OCI-LY7 (cell line): ENCODE results near the gene SP8. TPM values are rescaled to one million over a fixed set of nuclear protein-coding genes. Genes with fewer than 3 reads are reported as not detected.

Experiments
- BruUV-seq: library from RNA; stranded (reverse); fragments of 400-500 nt; replicated peaks from 2 replicates; lab custom pipeline; 2021; lab: Mats Ljungman, UMichigan
- CTCF ChIA-PET: fragments of 300-600 bp; sonication (Branson Sonifier 250); formaldehyde crosslinking; loops from one replicate; lab custom pipeline; 2022; ENCODE audit warnings: antibody characterized with exemption; ENCODE audit not compliant: unreplicated experiment; lab: Charles Lee
- POLR2A ChIA-PET: fragments of 300-600 bp; sonication (Branson Sonifier 250); formaldehyde crosslinking; loops from one replicate; lab custom pipeline; 2022; ENCODE audit warnings: antibody characterized with exemption; lab: Charles Lee
- DNase-seq: peaks from one replicate; pipeline ENCODE4 v3.0.0-alpha.2; 2015; ENCODE audit warnings: low spot score
- H2AFZ ChIP-seq: fragments of 200-600 bp; sonication (generic), shearing (Covaris generic); 2 replicates; pipeline ENCODE4 v1.6.1; 2014; ENCODE audit warnings: mild to moderate bottlenecking, antibody characterized with exemption, low read length, moderate library complexity
- H3K27ac ChIP-seq: fragments of 200-600 bp; sonication (generic); 2 replicates; pipeline ENCODE4 v1.5.1; 2014; ENCODE audit warnings: mixed run types, low read depth, mild to moderate bottlenecking, moderate library complexity, low read length, inconsistent platforms; ENCODE audit not compliant: poor library complexity, severe bottlenecking
- H3K36me3 ChIP-seq: fragments of 200-600 bp; sonication (generic); 2 replicates; pipeline ENCODE4 v1.6.1; 2014; ENCODE audit warnings: mild to moderate bottlenecking, antibody characterized with exemption, low read length, moderate library complexity, mixed read lengths; ENCODE audit not compliant: insufficient read depth
- H3K4me1 ChIP-seq: fragments of 200-600 bp; sonication (generic); 2 replicates; pipeline ENCODE4 v1.5.1; 2014; ENCODE audit warnings: mild to moderate bottlenecking, low read length; ENCODE audit not compliant: insufficient read depth, poor library complexity, severe bottlenecking
- H3K4me2 ChIP-seq: fragments of 200-600 bp; sonication (generic); 2 replicates; pipeline ENCODE4 v1.6.1; 2014; ENCODE audit warnings: mild to moderate bottlenecking, low read length
- H3K4me3 ChIP-seq: fragments of 200-600 bp; sonication (generic); 2 replicates; pipeline ENCODE4 v1.5.1; 2014; ENCODE audit warnings: mild to moderate bottlenecking, low read depth, low read length; ENCODE audit not compliant: poor library complexity, severe bottlenecking
- H3K79me2 ChIP-seq: fragments of 200-600 bp; sonication (generic); 2 replicates; pipeline ENCODE4 v1.6.1; 2016; ENCODE audit warnings: low read depth, mild to moderate bottlenecking, low read length, moderate library complexity, mixed read lengths; ENCODE audit not compliant: insufficient read depth
- H3K9me2 ChIP-seq: fragments of 200-600 bp; sonication (generic); 2 replicates; pipeline ENCODE4 v1.6.1; 2016; ENCODE audit warnings: mild to moderate bottlenecking, low read length, mixed read lengths; ENCODE audit not compliant: insufficient read depth
- H3K9me3 ChIP-seq: fragments of 200-600 bp; sonication (generic); 2 replicates; pipeline ENCODE4 v1.6.1; 2014; ENCODE audit warnings: mild to moderate bottlenecking, mixed run types, low read length, mixed read lengths
- H4K20me1 ChIP-seq: fragments of 200-600 bp; sonication (generic); 2 replicates; pipeline ENCODE4 v1.6.1; 2014; ENCODE audit warnings: mild to moderate bottlenecking, antibody characterized with exemption, low read length, moderate library complexity, mixed read lengths; ENCODE audit not compliant: insufficient read depth
- EZH2phosphoT487 ChIP-seq: fragments of 200-600 bp; sonication (generic); IDR thresholded peaks from 2 replicates; pipeline ENCODE4 v1.6.1; 2018; ENCODE audit warnings: low read depth, borderline replicate concordance, mild to moderate bottlenecking, mixed run types, antibody characterized with exemption, low read length, moderate library complexity, mixed read lengths
- intact Hi-C: fragments of 100-400 bp; cut with micrococcal nuclease; formaldehyde crosslinking; loops from one replicate; pipeline ENCODE4 v1.10.0; 2022; ENCODE audit not compliant: unreplicated experiment
- total RNA-seq, 2 experiments: library from RNA; depleted of rRNA in 1 of 2; stranded (reverse); fragments of >200 nt in 1 of 2; shearing (Covaris generic) in 1 of 2; gene quantifications; 2 replicates each; pipeline ENCODE4 v1.2.3, GENCODE V29; 2014 to 2022
- TF ChIP-seq, protein P1 (sequence below): fragments of 200-600 bp; sonication (generic); conservative IDR thresholded peaks from 2 replicates; pipeline ENCODE4 v1.5.1; 2014; ENCODE audit warnings: mild to moderate bottlenecking, antibody characterized with exemption, low read length, moderate library complexity, mixed read lengths

Gene SP8
- total RNA-seq, 2 experiments from 2014 or later, result not detected

DNA sequence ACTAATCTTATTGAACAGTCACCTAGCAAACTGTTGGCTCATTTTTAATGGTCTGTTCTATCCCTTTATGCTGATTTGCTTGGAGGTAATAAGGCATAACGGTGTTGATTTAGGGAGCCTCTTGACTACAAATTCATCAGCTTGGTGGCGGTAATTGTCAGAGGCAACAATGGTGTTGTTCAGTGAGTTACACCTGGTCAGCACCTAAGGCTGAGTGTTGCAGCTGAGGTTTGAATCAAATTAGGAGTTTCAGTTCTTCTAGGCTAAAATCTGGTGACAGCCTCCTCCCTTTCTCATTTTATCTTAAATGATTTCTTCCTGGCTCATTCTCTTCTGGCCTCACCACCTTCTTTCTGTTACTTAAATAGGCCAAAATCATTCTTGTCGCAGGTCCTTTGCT lies 42.3 kb upstream of the SP8 start:
- no TSS peak for BruUV-seq
- TF ChIP-seq, protein P1, sequence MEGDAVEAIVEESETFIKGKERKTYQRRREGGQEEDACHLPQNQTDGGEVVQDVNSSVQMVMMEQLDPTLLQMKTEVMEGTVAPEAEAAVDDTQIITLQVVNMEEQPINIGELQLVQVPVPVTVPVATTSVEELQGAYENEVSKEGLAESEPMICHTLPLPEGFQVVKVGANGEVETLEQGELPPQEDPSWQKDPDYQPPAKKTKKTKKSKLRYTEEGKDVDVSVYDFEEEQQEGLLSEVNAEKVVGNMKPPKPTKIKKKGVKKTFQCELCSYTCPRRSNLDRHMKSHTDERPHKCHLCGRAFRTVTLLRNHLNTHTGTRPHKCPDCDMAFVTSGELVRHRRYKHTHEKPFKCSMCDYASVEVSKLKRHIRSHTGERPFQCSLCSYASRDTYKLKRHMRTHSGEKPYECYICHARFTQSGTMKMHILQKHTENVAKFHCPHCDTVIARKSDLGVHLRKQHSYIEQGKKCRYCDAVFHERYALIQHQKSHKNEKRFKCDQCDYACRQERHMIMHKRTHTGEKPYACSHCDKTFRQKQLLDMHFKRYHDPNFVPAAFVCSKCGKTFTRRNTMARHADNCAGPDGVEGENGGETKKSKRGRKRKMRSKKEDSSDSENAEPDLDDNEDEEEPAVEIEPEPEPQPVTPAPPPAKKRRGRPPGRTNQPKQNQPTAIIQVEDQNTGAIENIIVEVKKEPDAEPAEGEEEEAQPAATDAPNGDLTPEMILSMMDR, result no peak
- TF ChIP-seq EZH2phosphoT487, result no peak
- Histone ChIP-seq H4K20me1 (no peaks in the 10 kb centered on the region), H3K9me2 (no peaks in the 10 kb centered on the region), H3K4me3 (no peak overlapping the region), H3K79me2 (no peaks in the 10 kb centered on the region), H3K9me3 (no peaks in the 10 kb centered on the region), H2AFZ (no peak overlapping the region), H3K36me3 (no peaks in the 10 kb centered on the region), H3K4me2 (no peak overlapping the region), H3K27ac (no peak overlapping the region), H3K4me1 (no peaks in the 10 kb centered on the region)
- peak; percentile 36 for DNase-seq
- intact Hi-C loops, result no loop called here
- ChIA-PET CTCF (no interaction called here), POLR2A (interaction anchor here (0.6 to 0.7 kb wide), 2 partner anchors 606 to 1371 kb away, joined by 3 to 5 read pairs; no protein-coding TSS in a partner anchor)

DNA sequence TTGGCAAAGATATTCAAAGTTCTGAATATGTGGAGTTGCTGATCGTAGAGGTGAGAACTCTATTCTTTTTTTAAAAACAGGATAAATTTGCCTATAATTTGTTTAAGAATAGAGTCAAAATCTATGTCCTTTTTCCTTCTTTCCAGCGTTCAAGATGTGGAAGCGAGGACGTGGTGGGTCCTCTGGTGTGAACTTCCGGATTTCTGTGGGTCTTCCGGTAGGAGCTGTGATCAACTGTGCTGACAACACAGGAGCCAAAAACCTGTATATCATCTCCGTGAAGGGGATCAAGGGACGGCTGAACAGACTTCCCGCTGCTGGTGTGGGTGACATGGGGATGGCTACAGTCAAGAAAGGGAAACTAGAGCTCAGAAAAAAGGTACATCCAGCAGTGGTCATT lies 40.5 kb upstream of the SP8 start:
- BruUV-seq, result no TSS peak
- H2AFZ ChIP-seq, result no peak overlapping the region

GRCh38 chr7:20826243-20826642 lies 39.6 kb upstream of the SP8 start:
- no peaks in the 10 kb centered on the region for H4K20me1 ChIP-seq
- TF ChIP-seq, protein P1, result no peak
- no peak for TF ChIP-seq EZH2phosphoT487
- H3K4me1 ChIP-seq, result no peaks in the 10 kb centered on the region
- H2AFZ ChIP-seq, result no peak overlapping the region
- no peaks in the 10 kb centered on the region for H3K36me3 ChIP-seq
- no peaks in the 10 kb centered on the region for H3K79me2 ChIP-seq
- no TSS peak for BruUV-seq
- H3K9me3 ChIP-seq, result no peaks in the 10 kb centered on the region
- POLR2A ChIA-PET, result no interaction called here
- CTCF ChIA-PET, result no interaction called here
- no peaks in the 10 kb centered on the region for H3K9me2 ChIP-seq
- no peak overlapping the region for H3K4me2 ChIP-seq
- no peak overlapping the region for H3K27ac ChIP-seq
- H3K4me3 ChIP-seq, result no peak overlapping the region
- DNase-seq, result no peak
- intact Hi-C loops, result no loop called here

More for the DNA sequence above, 40.5 kb upstream of the SP8 start:
- Histone ChIP-seq H3K36me3 (no peaks in the 10 kb centered on the region), H3K4me2 (no peak overlapping the region), H3K4me1 (no peaks in the 10 kb centered on the region), H3K27ac (no peak overlapping the region), H3K9me3 (no peaks in the 10 kb centered on the region), H3K4me3 (no peak overlapping the region), H4K20me1 (no peaks in the 10 kb centered on the region), H3K79me2 (no peaks in the 10 kb centered on the region), H3K9me2 (no peaks in the 10 kb centered on the region)
- CTCF ChIA-PET, result no interaction called here
- DNase-seq, result no peak
- TF ChIP-seq, protein P1, result no peak
- TF ChIP-seq EZH2phosphoT487, result no peak
- POLR2A ChIA-PET, result no interaction called here
- intact Hi-C loops, result no loop called here
